SK-N-SH (cell line): Measurements from ENCODE around the gene YTHDF1. TPM values are rescaled to one million over a fixed set of nuclear protein-coding genes. Genes with fewer than 3 reads are reported as not detected.

Experiments
- CTCF ChIA-PET: fragments of 300-600, 350-600 bp; formaldehyde crosslinking; extraction: SDS; loops from one replicate; lab custom pipeline; 2021; lab: Yijun Ruan, JAX
- POLR2A ChIA-PET: fragments of 350-600 bp; sonication (Branson Sonifier 250); formaldehyde crosslinking; extraction: SDS; loops from one replicate; lab custom pipeline; 2020; ENCODE audit warnings: antibody characterized with exemption, inconsistent platforms; lab: Yijun Ruan, JAX
- DNase-seq: peaks from one replicate; pipeline ENCODE4 v3.0.0; 2012
- H2AFZ ChIP-seq: fragments of 200-600 bp; sonication (generic); 2 replicates; pipeline ENCODE4 v1.8.1; 2016; ENCODE audit warnings: antibody characterized with exemption, mild to moderate bottlenecking, low read depth
- H3F3A ChIP-seq: fragments of 200-600 bp; sonication (generic); replicated peaks from 2 replicates; pipeline ENCODE3; 2016; ENCODE audit warnings: antibody characterized with exemption, mild to moderate bottlenecking; ENCODE audit not compliant: insufficient read depth
- H3K27ac ChIP-seq, 2 experiments: fragments of 200-500 bp in 1 of 2; fragments of 200-600 bp in 1 of 2; sonication (Bioruptor generic) in 1 of 2; sonication (generic), shearing (Covaris generic) in 1 of 2; 2 replicates each; pipeline versions ENCODE4 v1.5.1 to v1.6.1; 2014 to 2016; ENCODE audit warnings: low read depth in 2 of 2, inconsistent platforms in 1 of 2, low read length in 1 of 2, mild to moderate bottlenecking in 1 of 2, mixed read lengths in 1 of 2
- H3K27me3 ChIP-seq: fragments of 200-600 bp; sonication (generic), shearing (Covaris generic); 2 replicates; pipeline ENCODE4 v1.6.1; 2016; ENCODE audit warnings: mixed run types; ENCODE audit not compliant: insufficient read depth
- H3K36me3 ChIP-seq, 2 experiments: fragments of 200-500 bp in 1 of 2; fragments of 200-600 bp in 1 of 2; sonication (Bioruptor generic) in 1 of 2; sonication (generic) in 1 of 2; replicated peaks in 1 of 2; 2 replicates each; pipeline versions ENCODE3 to v1.5.1; 2014 to 2016; ENCODE audit warnings: low read length in 1 of 2, mild to moderate bottlenecking in 1 of 2; ENCODE audit not compliant: insufficient read depth in 2 of 2, control insufficient read depth in 1 of 2
- H3K4me1 ChIP-seq, 2 experiments: fragments of 200-500 bp in 1 of 2; fragments of 200-600 bp in 1 of 2; sonication (Bioruptor generic) in 1 of 2; sonication (generic), shearing (Covaris generic) in 1 of 2; 2 replicates each; pipeline versions ENCODE4 v1.5.1 to v1.6.1; 2014 to 2016; ENCODE audit warnings: low read depth in 1 of 2, low read length in 1 of 2, mixed run types in 1 of 2; ENCODE audit not compliant: insufficient read depth in 2 of 2, control insufficient read depth in 1 of 2
- H3K4me2 ChIP-seq: fragments of 200-600 bp; sonication (generic), shearing (Covaris generic); 2 replicates; pipeline ENCODE4 v1.6.1; 2017; ENCODE audit warnings: mixed run types
- H3K4me3 ChIP-seq, 2 experiments: fragments of 200-500 bp in 1 of 2; fragments of 200-600 bp in 1 of 2; sonication (Bioruptor generic) in 1 of 2; sonication (generic), shearing (Covaris generic) in 1 of 2; 2 replicates each; pipeline versions ENCODE4 v1.5.1 to v1.8.1; 2014 to 2016; ENCODE audit warnings: low read depth in 2 of 2, inconsistent platforms in 1 of 2, low read length in 1 of 2, mild to moderate bottlenecking in 1 of 2, mixed read lengths in 1 of 2, moderate library complexity in 1 of 2
- H3K79me2 ChIP-seq: fragments of 200-600 bp; sonication (generic); 2 replicates; pipeline ENCODE4 v1.8.1; 2017; ENCODE audit warnings: mild to moderate bottlenecking; ENCODE audit not compliant: insufficient read depth
- H3K9ac ChIP-seq: fragments of 200-600 bp; sonication (generic); 2 replicates; pipeline ENCODE4 v1.6.1; 2017; ENCODE audit warnings: mixed run types
- H3K9me2 ChIP-seq: fragments of 200-600 bp; sonication (generic); 2 replicates; pipeline ENCODE4 v1.6.1; 2017; ENCODE audit warnings: mixed run types
- H3K9me3 ChIP-seq: fragments of 200-600 bp; sonication (generic); 2 replicates; pipeline ENCODE4 v1.6.1; 2017; ENCODE audit warnings: mixed run types, mild to moderate bottlenecking, moderate library complexity
- H4K20me1 ChIP-seq: fragments of 200-600 bp; sonication (generic); 2 replicates; pipeline ENCODE4 v1.6.1; 2017; ENCODE audit warnings: mild to moderate bottlenecking, mixed run types; ENCODE audit not compliant: insufficient read depth
- ELF1 ChIP-seq: IDR thresholded peaks from 2 replicates; pipeline ENCODE4 v1.4.0; 2012
- EZH2phosphoT487 ChIP-seq: fragments of 200-600 bp; sonication (generic); IDR thresholded peaks from 2 replicates; pipeline ENCODE4 v1.6.1; 2017; ENCODE audit warnings: low read depth, mixed run types, mild to moderate bottlenecking, antibody characterized with exemption, moderate library complexity, borderline replicate concordance
- GABPA ChIP-seq: IDR thresholded peaks from 2 replicates; pipeline ENCODE4 v1.4.0; 2012; ENCODE audit warnings: low read depth, mild to moderate bottlenecking
- GATA2 ChIP-seq: sonication (generic); formaldehyde crosslinking; IDR thresholded peaks from 2 replicates; pipeline ENCODE4 v1.5.0; 2020; ENCODE audit warnings: mild to moderate bottlenecking, missing genetic modification reagents
- IRF3 ChIP-seq: fragments of 150-350 bp; IDR thresholded peaks from 2 replicates; pipeline ENCODE4 v1.6.1; 2016; ENCODE audit warnings: mild to moderate bottlenecking, low read depth, low read length
- MEF2A ChIP-seq: IDR thresholded peaks from 2 replicates; pipeline ENCODE4 v1.4.0; 2012; ENCODE audit warnings: low read depth, borderline replicate concordance
- MXI1 ChIP-seq: IDR thresholded peaks from 2 replicates; pipeline ENCODE4 v1.6.1; 2012; ENCODE audit warnings: mild to moderate bottlenecking, low read depth, low read length, improper control_type of control experiment
- NFIC ChIP-seq: IDR thresholded peaks from 2 replicates; pipeline ENCODE4 v1.4.0; 2012; ENCODE audit warnings: borderline replicate concordance
- POLR2AphosphoS5 ChIP-seq: IDR thresholded peaks from 2 replicates; pipeline ENCODE4 v1.6.1; 2012; ENCODE audit warnings: low read depth, low read length
- SIN3A ChIP-seq: IDR thresholded peaks from 2 replicates; pipeline ENCODE4 v1.6.1; 2012; ENCODE audit warnings: low read depth, mild to moderate bottlenecking, low read length, moderate library complexity, borderline replicate concordance
- TEAD4 ChIP-seq: IDR thresholded peaks from 2 replicates; pipeline ENCODE4 v1.4.0; 2012; ENCODE audit warnings: mild to moderate bottlenecking, borderline replicate concordance; ENCODE audit not compliant: insufficient read depth
- USF1 ChIP-seq: IDR thresholded peaks from 2 replicates; pipeline ENCODE4 v1.4.0; 2012; ENCODE audit warnings: low read depth, borderline replicate concordance
- YY1 ChIP-seq: IDR thresholded peaks from 2 replicates; pipeline ENCODE4 v1.4.0; 2012; ENCODE audit warnings: low read depth, mild to moderate bottlenecking
- WGBS: methylation state at CpG from one replicate; pipeline ENCODE4 v1.1.6; 2017; ENCODE audit warnings: low lambda C conversion rate; 5-methylcytosine and 5-hydroxymethylcytosine counted together
- polyA plus RNA-seq, 3 experiments: library from polyadenylated mRNA; depleted of rRNA; stranded (reverse); fragments of >200 nt; gene quantifications; 2 replicates each; pipeline ENCODE4 v1.2.3, GENCODE V29; 2012

Gene YTHDF1
- polyA plus RNA-seq, 1 of the 3 experiments (the other 2 are of a cell fraction), result 17.0 TPM

DNA sequence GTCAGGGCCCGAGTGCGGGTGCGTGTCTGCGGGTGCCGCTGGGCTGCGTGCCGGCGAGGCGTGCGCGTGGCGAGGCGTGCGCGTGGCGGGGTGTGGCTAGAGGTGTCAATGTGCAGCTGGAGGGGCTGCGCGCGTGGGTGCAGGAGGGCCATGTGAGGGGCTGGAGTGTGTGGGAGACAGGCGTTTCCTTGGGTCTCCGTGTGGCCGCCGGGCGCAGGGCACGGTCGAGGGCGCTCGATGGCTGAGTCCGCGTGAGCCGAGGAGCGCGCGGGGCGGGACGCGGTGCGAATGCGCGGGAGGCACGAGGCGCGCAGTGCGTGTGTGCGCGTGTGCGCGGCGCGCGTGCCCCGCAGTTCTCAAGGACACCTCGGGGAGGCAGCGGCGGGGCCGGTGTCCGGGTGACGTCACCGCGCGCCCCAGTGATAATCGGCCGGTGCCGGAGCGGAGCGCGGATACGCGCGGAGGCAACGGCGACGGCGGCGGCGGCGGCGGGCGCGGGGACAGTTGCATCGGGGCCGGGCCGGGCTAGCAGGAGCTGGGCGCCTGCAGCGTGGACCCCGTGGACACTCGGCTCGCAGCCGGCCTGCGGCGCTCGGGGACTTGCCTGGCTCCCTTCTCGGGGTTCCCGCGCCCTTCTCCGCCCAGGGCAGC, 38.7 kb downstream of the YTHDF1 start:
- no peaks in the 10 kb centered on the region for H3K79me2 ChIP-seq
- H4K20me1 ChIP-seq, result peaks cover 16% of the 10 kb centered on the region; the same call in 1 of the 2 replicates
- H3K27ac ChIP-seq, result no peak overlapping the region
- 52% methylated on average over 21 of the region's 96 CpGs for WGBS
- H2AFZ ChIP-seq, result no peak overlapping the region
- POLR2A ChIA-PET, result no interaction called here
- peak; percentile 69 for DNase-seq
- H3K4me3 ChIP-seq, result no peak overlapping the region
- no peak overlapping the region for H3K9ac ChIP-seq
- TF ChIP-seq MXI1, result no peak
- TF ChIP-seq, all 33 proteins: peak for 0
- Histone ChIP-seq H3K36me3 (no peaks in the 10 kb centered on the region), H3K9me3 (no peaks in the 10 kb centered on the region), H3K27me3 (peaks cover 66% of the 10 kb centered on the region), H3F3A (no peaks in the 10 kb centered on the region), H3K4me2 (no peak overlapping the region), H3K9me2 (no peaks in the 10 kb centered on the region), H3K4me1 (no peaks in the 10 kb centered on the region; a peak in 1 of 4 replicates)
- CTCF ChIA-PET, result interaction anchor here (1.0 to 9.9 kb wide), 7 partner anchors 15 to 205 kb away, joined by 3 to 89 read pairs (median 4); no protein-coding TSS in a partner anchor

GRCh38 chr20:63176427-63177133, 39.4 kb downstream of the YTHDF1 start:
- no peaks in the 10 kb centered on the region for H3K79me2 ChIP-seq
- H3K27me3 ChIP-seq, result peaks cover 69% of the 10 kb centered on the region
- no peak overlapping the region for H2AFZ ChIP-seq
- H3K9ac ChIP-seq, result no peak overlapping the region
- CTCF ChIA-PET, result interaction anchor here (0.7 to 9.9 kb wide), 5 partner anchors 25 to 204 kb away, joined by 3 to 89 read pairs (median 3); no protein-coding TSS in a partner anchor
- H3F3A ChIP-seq, result no peaks in the 10 kb centered on the region
- no peak for DNase-seq
- no peaks in the 10 kb centered on the region for H3K9me3 ChIP-seq
- 14% methylated on average over 31 of the region's 49 CpGs for WGBS
- H4K20me1 ChIP-seq, result peaks cover 22% of the 10 kb centered on the region; the same call in 1 of the 2 replicates
- no peaks in the 10 kb centered on the region; a peak in 1 of 4 replicates for H3K4me1 ChIP-seq
- no peak overlapping the region for H3K4me2 ChIP-seq
- H3K36me3 ChIP-seq, result no peaks in the 10 kb centered on the region
- TF ChIP-seq ELF1 (no peak), TEAD4 (no peak), EZH2phosphoT487 (no peak; the same call in 1 of the 2 replicates), POLR2AphosphoS5 (no peak), GATA2 (CRISPR knock-in tag) (no peak), YY1 (no peak), USF1 (no peak), NFIC (no peak), IRF3 (no peak), GABPA (no peak), MEF2A (no peak), SIN3A (no peak)
- TF ChIP-seq, all 33 proteins: peak for 0
- no peaks in the 10 kb centered on the region for H3K9me2 ChIP-seq
- POLR2A ChIA-PET, result no interaction called here
- no peak overlapping the region for H3K27ac ChIP-seq
- H3K4me3 ChIP-seq, result no peak overlapping the region
